NCI-H2196 treated with DMSO at 0.1 percent for 48 hours (cell line): ENCODE measurements around the gene GPR33.
"Not testable (repeated sequence)": the region's sequence is repeated elsewhere in the genome, so short reads cannot be mapped to it uniquely, and the experiment has no call there.

Source experiments
- DNase-seq: peaks from one replicate; lab custom pipeline; 2025; ENCODE audit not compliant: unreplicated experiment; lab: John Stamatoyannopoulos, UW

Gene GPR33

GRCh38 chr14:31461545-31461944 lies 26.3 kb downstream of the GPR33 start:
- DNase-seq, result no peak

DNA sequence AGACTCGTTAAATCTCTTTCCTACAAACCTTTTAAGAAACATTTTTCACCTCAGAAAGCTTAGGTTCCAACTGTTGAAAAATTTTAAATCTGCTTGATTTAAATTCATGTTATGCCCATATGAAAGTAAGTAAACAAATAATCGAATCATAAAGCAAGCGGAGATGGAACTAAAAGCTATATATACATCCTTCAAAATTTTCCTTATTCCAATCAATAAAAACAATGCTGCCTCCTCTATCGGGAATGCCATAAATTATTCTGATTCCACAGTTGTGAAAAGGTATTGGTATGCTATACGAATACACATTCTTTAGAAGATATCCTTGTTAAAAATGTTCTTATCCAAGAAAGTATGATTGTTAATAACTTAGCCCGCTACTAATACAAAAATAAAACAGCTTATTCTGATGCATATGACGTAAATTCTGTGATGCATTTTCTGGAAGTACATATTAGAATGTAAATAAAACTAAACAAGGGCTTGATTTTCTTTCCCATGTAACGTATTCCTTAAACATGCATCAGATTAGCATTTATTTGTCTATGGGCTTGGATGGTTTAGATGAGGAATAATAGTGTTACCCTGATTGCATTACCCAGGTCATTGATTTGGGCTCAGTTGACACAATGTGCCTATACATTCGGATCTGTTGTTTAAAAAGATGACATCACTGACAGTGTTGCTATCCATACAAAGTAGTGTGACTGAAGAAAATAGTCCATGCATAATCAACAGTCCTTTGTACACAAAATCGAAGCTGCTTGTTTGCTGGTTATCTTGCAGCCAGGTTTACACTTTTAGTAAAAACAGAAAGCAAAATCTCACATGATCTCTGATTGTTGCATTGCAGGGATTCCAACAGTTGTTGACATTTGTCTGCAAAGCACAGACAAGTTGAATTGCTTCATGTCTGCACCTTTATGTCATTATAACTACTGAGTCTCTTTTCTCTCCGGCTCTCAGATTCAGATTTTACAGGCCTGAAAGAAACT lies 29.9 kb downstream of the GPR33 start:
- DNase-seq, result no peak

DNA sequence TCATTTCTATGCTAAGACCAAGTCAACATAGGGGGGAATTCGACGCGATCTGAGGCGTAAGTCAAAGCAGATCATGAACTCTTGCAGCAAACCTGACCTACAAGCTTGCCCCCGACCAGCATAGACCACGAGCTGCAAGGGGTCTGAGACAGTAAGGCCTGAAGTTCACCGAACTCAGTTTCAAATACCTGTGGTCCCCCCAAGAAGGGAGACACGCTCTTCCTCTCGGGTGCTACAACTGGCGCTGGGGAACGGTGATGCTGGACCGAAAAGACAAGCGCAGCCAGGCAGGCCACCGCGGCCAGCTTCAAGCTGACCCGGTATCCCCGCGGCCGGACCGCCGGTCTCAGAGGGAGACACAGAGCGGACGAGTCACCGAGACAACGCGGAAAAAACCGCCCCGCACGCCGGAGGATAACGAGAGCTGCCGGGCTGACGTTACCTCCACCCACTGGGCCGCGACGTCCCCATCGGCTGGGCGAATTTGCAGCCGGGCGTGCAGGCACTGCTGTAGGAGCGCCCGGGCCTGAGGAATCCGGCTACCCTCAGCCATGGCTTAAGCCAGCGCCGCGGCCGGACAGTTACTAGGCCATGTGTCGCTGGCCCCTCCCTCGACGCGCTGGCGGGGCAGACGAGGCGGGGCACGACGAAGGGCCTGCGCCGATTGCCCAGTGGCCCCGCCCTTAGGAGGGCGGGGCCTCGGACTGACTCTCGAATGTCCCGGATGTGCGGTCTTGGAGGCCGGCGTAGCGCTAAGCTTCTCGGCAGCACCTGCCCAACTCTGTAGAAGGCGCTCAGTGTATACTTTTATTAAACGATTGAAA lies 30.8 kb downstream of the GPR33 start, which contains the start of gene DTD2:
Gene DTD2 (minus strand): TSS at position 666 of the 824 bp plus-strand sequence. CDS start 113 bp downstream, at position 553.
- DNase-seq, result peak; percentile 94

GRCh38 chr14:31449971-31450610 lies 37.7 kb downstream of the GPR33 start:
- peak; percentile 27 for DNase-seq

DNA sequence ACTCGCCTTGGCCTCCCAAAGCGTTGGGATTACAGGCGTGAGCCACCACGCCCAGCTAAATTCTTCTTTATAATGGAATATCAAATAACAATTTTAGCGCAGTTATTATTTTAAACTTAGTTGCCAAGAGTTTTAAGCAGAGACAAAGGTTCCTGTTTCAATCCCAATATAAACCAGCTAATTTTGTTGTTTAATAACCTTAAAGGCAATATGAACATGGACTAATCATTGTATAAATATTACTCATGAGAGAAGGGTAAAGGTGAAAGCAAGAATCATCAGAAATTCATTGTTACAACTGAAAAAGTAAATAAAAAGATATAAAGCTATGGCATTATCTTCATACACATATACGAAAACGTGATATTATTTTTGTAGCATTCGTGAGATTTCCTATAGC lies 38.7 kb downstream of the GPR33 start:
- DNase-seq, result no peak

GRCh38 chr14:31445703-31446102 lies 42.1 kb downstream of the GPR33 start:
- no peak for DNase-seq

DNA sequence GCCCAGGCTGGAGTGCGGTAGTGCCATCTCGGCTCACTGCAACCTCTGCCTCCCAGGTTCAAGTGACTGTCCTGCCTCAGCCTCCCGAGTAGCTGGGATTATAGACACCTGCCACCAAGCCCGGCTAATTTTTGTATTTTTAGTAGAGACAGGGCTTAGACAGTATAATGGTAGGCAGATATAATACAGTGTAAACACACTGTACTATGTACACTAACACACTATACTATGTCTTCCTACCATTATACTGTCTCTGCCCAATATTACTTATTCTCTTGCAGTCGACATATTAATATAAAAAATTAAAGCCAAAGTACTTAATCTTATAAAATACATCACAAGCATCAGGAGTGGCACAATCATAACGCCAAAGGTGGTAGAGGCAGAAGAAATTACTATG lies 45.6 kb downstream of the GPR33 start:
- DNase-seq, result no peak

DNA sequence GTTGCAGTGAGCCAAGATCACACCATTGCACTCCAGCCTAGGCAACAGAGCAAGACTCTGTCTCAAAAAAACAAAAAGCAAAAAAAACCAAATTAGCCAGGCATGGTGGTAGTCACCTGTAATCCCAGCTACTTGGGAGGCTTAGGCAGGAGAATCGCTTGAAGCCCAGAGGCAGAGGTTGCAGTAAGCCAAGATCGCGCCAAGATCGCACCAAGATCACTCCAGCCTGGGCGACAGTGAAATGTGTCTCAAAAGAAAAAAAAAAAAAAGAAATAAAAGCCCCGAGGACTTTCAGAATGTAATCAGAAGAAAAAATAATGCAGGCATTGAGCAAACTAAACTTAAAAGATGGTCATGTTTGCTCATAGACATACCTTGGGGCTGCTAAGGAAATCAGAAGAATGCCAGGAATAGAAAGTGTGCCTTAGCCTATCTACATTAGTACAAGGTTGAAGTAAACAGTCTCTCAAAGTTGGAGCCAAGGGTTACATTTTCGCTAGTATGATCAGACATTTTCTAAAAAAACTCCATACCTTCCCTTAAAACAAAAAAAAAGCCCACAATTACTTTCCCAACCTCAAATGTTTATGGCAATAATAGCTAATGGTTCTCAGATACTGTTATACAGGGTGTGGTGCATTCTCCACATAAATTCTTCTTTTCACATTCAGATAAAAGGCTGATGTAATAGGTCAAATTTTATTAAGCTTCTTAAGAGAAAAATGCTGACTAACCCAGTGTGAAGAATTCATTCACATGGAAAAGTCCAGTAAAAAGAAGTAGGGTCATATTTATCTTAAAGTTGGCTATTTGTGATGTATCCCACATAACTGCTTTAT lies 46.3 kb downstream of the GPR33 start:
- no peak for DNase-seq

GRCh38 chr14:31440280-31440679 lies 47.6 kb downstream of the GPR33 start:
- DNase-seq, result no peak

DNA sequence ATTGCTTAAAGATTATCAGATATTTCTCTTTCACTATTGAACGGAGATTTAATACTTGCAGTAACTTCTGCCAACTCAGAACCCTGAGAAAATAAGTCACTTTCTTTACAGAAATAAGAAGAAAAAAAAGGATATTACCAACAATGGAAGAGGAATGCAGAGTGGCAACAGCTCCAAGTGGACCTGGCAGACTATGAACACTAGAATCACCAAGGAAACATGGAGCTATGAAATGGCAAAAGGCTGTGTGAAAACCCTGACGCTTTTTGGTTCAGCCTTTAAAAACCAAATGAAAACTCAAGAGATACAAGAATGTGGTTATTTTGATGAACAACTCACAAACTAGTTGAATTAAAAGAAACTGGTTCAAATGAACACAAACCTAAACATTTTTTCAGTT lies 48.3 kb downstream of the GPR33 start:
- DNase-seq, result no peak

DNA sequence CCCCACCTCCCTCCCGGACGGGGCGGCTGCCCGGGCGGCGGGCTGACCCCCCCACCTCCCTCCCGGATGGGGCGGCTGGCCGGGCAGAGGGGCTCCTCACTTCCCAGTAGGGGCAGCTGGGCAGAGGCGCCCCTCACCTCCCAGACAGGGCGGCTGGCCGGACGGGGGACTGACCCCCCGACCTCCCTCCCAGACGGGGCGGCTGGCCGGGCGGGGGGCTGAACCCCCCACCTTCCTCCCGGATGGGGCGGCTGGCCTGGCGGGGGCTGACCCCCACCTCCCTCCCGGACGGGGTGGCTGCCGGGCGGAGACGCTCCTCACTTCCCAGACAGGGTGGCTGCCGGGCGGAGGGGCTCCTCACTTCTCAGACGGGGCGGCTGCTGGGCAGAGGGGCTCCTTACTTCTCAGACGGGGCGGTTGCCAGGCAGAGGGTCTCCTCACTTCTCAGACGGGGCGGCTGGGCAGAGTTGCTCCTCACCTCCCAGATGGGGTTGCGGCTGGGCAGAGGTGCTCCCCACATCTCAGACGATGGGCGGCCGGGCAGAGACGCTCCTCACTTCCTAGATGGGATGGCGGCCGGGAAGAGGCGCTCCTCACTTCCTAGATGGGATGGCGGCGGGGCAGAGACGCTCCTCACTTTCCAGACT lies 50.7 kb downstream of the GPR33 start:
- DNase-seq, result not testable (repeated sequence)

DNA sequence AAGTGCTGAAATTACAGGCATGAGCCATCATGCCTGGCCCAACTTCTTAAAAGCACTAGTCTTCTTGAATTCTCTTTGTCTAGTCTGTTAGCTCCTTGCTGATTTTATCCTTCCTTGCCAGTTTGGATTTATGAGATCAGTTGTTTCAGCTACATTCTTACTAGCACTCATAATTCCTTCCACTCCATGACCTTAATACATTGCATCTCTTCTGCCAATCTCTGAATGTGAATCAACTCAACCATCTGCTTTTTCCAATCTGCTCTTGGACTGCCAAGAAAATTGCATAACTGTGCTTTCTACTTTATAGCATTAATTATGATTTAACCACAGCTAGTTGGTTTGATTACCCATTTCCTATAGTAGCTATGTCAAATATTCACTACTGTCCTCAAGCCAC lies 52.6 kb downstream of the GPR33 start:
- no peak for DNase-seq
